ENCODE data around the gene URI1. TPM values are rescaled to one million over a fixed set of nuclear protein-coding genes. Genes with fewer than 3 reads are reported as not detected.

URI1 gene
- total and polyA plus RNA-seq, 3 experiments from 2014 or later = 35.6 to 76.9 (median 71.6) TPM

- H3K4me1 ChIP-seq (ENCODE audit: insufficient read depth, low read length) = peaks cover 23% of the 10 kb centered on the region
- H3K36me3 ChIP-seq (ENCODE audit: insufficient read depth, low read length) = peaks cover 5% of the 10 kb centered on the region
- ChIA-PET CTCF (no interaction called here), POLR2A (interaction anchor here (0.6 kb wide), 1 partner anchor 45 kb away, joined by 3 read pairs; no protein-coding TSS in a partner anchor)
- no peaks in the 10 kb centered on the region for H3K27me3 Mint-ChIP-seq
- no peak overlapping the region for H3K4me3 ChIP-seq (ENCODE audit: low read length)
- peaks cover 22 to 62% (median 25%) of the 10 kb centered on the region in 3 donors for H3K36me3 Mint-ChIP-seq
- DNase-seq = no peak
- no peaks in the 10 kb centered on the region for H3K9me3 ChIP-seq (ENCODE audit: low read length)
- no peaks in the 10 kb centered on the region for H3K27me3 ChIP-seq (ENCODE audit: insufficient read depth, low read length, poor library complexity, severe bottlenecking)
- H3K27ac ChIP-seq (ENCODE audit: low read depth, low read length) = no peak overlapping the region
- no peak overlapping the region for H3K27ac Mint-ChIP-seq
- H3K9me3 Mint-ChIP-seq = peaks cover 0 to 15% (median 2%) of the 10 kb centered on the region in 5 donors
- no peak overlapping the region for H3K4me3 Mint-ChIP-seq
- H3K4me1 Mint-ChIP-seq = peaks cover 59 to 88% (median 73%) of the 10 kb centered on the region in 3 donors
These were observed 61.8 kb downstream of the URI1 start for GRCh38 chr19:30003866-30004265.

GRCh38 chr19:30004403-30004802, 62.4 kb downstream of the URI1 start:
- H3K27ac Mint-ChIP-seq = no peak overlapping the region
- ChIA-PET POLR2A (no interaction called here), CTCF (no interaction called here)
- H3K27me3 Mint-ChIP-seq = no peaks in the 10 kb centered on the region
- no peak overlapping the region for H3K4me3 ChIP-seq (ENCODE audit: low read length)
- H3K9me3 ChIP-seq (ENCODE audit: low read length) = no peaks in the 10 kb centered on the region
- H3K4me1 Mint-ChIP-seq = peaks cover 59 to 83% (median 67%) of the 10 kb centered on the region in 3 donors
- H3K27ac ChIP-seq (ENCODE audit: low read depth, low read length) = no peak overlapping the region
- H3K4me3 Mint-ChIP-seq = no peak overlapping the region
- H3K9me3 Mint-ChIP-seq = peaks cover 0 to 15% (median 2%) of the 10 kb centered on the region in 5 donors
- H3K4me1 ChIP-seq (ENCODE audit: insufficient read depth, low read length) = peaks cover 23% of the 10 kb centered on the region
- H3K36me3 ChIP-seq (ENCODE audit: insufficient read depth, low read length) = peaks cover 10% of the 10 kb centered on the region
- peaks cover 22 to 63% (median 27%) of the 10 kb centered on the region in 3 donors for H3K36me3 Mint-ChIP-seq
- no peaks in the 10 kb centered on the region for H3K27me3 ChIP-seq (ENCODE audit: insufficient read depth, low read length, poor library complexity, severe bottlenecking)
- DNase-seq = no peak

GRCh38 chr19:30006207-30006606, 64.2 kb downstream of the URI1 start:
- Mint-ChIP-seq H3K27ac (peak overlapping the region in 6 of 8 donors; percentile 6 to 78 (median 54)), H3K9me3 (peaks cover 0 to 2% (median 0%) of the 10 kb centered on the region in 5 donors), H3K36me3 (peaks cover 8 to 65% (median 18%) of the 10 kb centered on the region in 3 donors), H3K27me3 (no peaks in the 10 kb centered on the region), H3K4me1 (peaks cover 45 to 66% (median 52%) of the 10 kb centered on the region in 3 donors), H3K4me3 (peak overlapping the region in 6 of 7 donors; percentile 35 to 72 (median 54))
- Histone ChIP-seq H3K4me3 (ENCODE audit: low read length) (no peak overlapping the region), H3K27ac (ENCODE audit: low read depth, low read length) (no peak overlapping the region), H3K36me3 (ENCODE audit: insufficient read depth, low read length) (peaks cover 21% of the 10 kb centered on the region), H3K27me3 (ENCODE audit: insufficient read depth, low read length, poor library complexity, severe bottlenecking) (no peaks in the 10 kb centered on the region), H3K4me1 (ENCODE audit: insufficient read depth, low read length) (peaks cover 23% of the 10 kb centered on the region), H3K9me3 (ENCODE audit: low read length) (no peaks in the 10 kb centered on the region)
- POLR2A ChIA-PET = no interaction called here
- CTCF ChIA-PET = no interaction called here
- peak in 1 of 5 donors; percentile 18 for DNase-seq

- no peaks in the 10 kb centered on the region for H3K27me3 ChIP-seq (ENCODE audit: insufficient read depth, low read length, poor library complexity, severe bottlenecking)
- H3K27ac ChIP-seq (ENCODE audit: low read depth, low read length) = no peak overlapping the region
- peaks cover 3 to 72% (median 16%) of the 10 kb centered on the region in 3 donors for H3K36me3 Mint-ChIP-seq
- H3K9me3 Mint-ChIP-seq = no peaks in the 10 kb centered on the region
- no peak for DNase-seq
- H3K36me3 ChIP-seq (ENCODE audit: insufficient read depth, low read length) = peaks cover 26% of the 10 kb centered on the region
- peaks cover 39 to 50% (median 44%) of the 10 kb centered on the region in 3 donors for H3K4me1 Mint-ChIP-seq
- no peak overlapping the region for H3K4me3 ChIP-seq (ENCODE audit: low read length)
- peaks cover 23% of the 10 kb centered on the region for H3K4me1 ChIP-seq (ENCODE audit: insufficient read depth, low read length)
- POLR2A ChIA-PET = no interaction called here
- no peak overlapping the region for H3K27ac Mint-ChIP-seq
- no peaks in the 10 kb centered on the region for H3K9me3 ChIP-seq (ENCODE audit: low read length)
- H3K4me3 Mint-ChIP-seq = no peak overlapping the region
- CTCF ChIA-PET = no interaction called here
- H3K27me3 Mint-ChIP-seq = no peaks in the 10 kb centered on the region
These were observed 66.1 kb downstream of the URI1 start for GRCh38 chr19:30008169-30008568.

- H3K4me3 Mint-ChIP-seq = no peak overlapping the region
- ChIA-PET CTCF (no interaction called here), POLR2A (no interaction called here)
- no peaks in the 10 kb centered on the region for H3K9me3 ChIP-seq (ENCODE audit: low read length)
- H3K4me1 ChIP-seq (ENCODE audit: insufficient read depth, low read length) = peaks cover 23% of the 10 kb centered on the region
- DNase-seq = no peak
- peaks cover 36 to 41% (median 40%) of the 10 kb centered on the region in 3 donors for H3K4me1 Mint-ChIP-seq
- peaks cover 30% of the 10 kb centered on the region for H3K36me3 ChIP-seq (ENCODE audit: insufficient read depth, low read length)
- H3K27ac ChIP-seq (ENCODE audit: low read depth, low read length) = no peak overlapping the region
- H3K27me3 Mint-ChIP-seq = no peaks in the 10 kb centered on the region
- H3K4me3 ChIP-seq (ENCODE audit: low read length) = no peak overlapping the region
- H3K9me3 Mint-ChIP-seq = no peaks in the 10 kb centered on the region
- peaks cover 3 to 75% (median 24%) of the 10 kb centered on the region in 3 donors for H3K36me3 Mint-ChIP-seq
- no peaks in the 10 kb centered on the region for H3K27me3 ChIP-seq (ENCODE audit: insufficient read depth, low read length, poor library complexity, severe bottlenecking)
- H3K27ac Mint-ChIP-seq = peak overlapping the region in 3 of 8 donors; percentile 15 to 45 (median 32)
These were observed 67.0 kb downstream of the URI1 start for GRCh38 chr19:30009013-30009412.

GRCh38 chr19:30011051-30011578, 69.1 kb downstream of the URI1 start:
- ChIA-PET CTCF (no interaction called here), POLR2A (no interaction called here)
- Histone ChIP-seq H3K4me3 (ENCODE audit: low read length) (no peak overlapping the region), H3K27ac (ENCODE audit: low read depth, low read length) (no peak overlapping the region), H3K4me1 (ENCODE audit: insufficient read depth, low read length) (peaks cover 6% of the 10 kb centered on the region), H3K36me3 (ENCODE audit: insufficient read depth, low read length) (peaks cover 40% of the 10 kb centered on the region), H3K27me3 (ENCODE audit: insufficient read depth, low read length, poor library complexity, severe bottlenecking) (no peaks in the 10 kb centered on the region), H3K9me3 (ENCODE audit: low read length) (no peaks in the 10 kb centered on the region)
- DNase-seq = no peak
- Mint-ChIP-seq H3K27me3 (no peaks in the 10 kb centered on the region), H3K4me1 (peaks cover 15 to 20% (median 19%) of the 10 kb centered on the region in 3 donors), H3K36me3 (peaks cover 0 to 76% (median 19%) of the 10 kb centered on the region in 3 donors), H3K4me3 (no peak overlapping the region), H3K9me3 (no peaks in the 10 kb centered on the region), H3K27ac (no peak overlapping the region)

- Histone ChIP-seq H3K9me3 (ENCODE audit: low read length) (no peaks in the 10 kb centered on the region), H3K4me1 (ENCODE audit: insufficient read depth, low read length) (no peaks in the 10 kb centered on the region), H3K4me3 (ENCODE audit: low read length) (no peak overlapping the region), H3K27me3 (ENCODE audit: insufficient read depth, low read length, poor library complexity, severe bottlenecking) (no peaks in the 10 kb centered on the region), H3K27ac (ENCODE audit: low read depth, low read length) (no peak overlapping the region), H3K36me3 (ENCODE audit: insufficient read depth, low read length) (peaks cover 26% of the 10 kb centered on the region)
- no peak for DNase-seq
- Mint-ChIP-seq H3K9me3 (no peaks in the 10 kb centered on the region), H3K4me1 (peaks cover 0 to 5% (median 5%) of the 10 kb centered on the region in 3 donors), H3K27ac (peak overlapping the region in 2 of 8 donors; percentile 55 to 69), H3K27me3 (no peaks in the 10 kb centered on the region), H3K4me3 (no peak overlapping the region), H3K36me3 (peaks cover 0 to 64% (median 17%) of the 10 kb centered on the region in 3 donors)
- ChIA-PET POLR2A (no interaction called here), CTCF (no interaction called here)
These were observed 72.7 kb downstream of the URI1 start for GRCh38 chr19:30014770-30015169.

GRCh38 chr19:30017172-30017571, 75.1 kb downstream of the URI1 start:
- H3K4me3 ChIP-seq (ENCODE audit: low read length) = no peak overlapping the region
- no peak for DNase-seq
- no peak overlapping the region for H3K27ac ChIP-seq (ENCODE audit: low read depth, low read length)
- POLR2A ChIA-PET = no interaction called here
- Mint-ChIP-seq H3K4me3 (no peak overlapping the region), H3K27me3 (no peaks in the 10 kb centered on the region), H3K27ac (peak overlapping the region in 1 of 8 donors; percentile 19), H3K9me3 (no peaks in the 10 kb centered on the region), H3K4me1 (peaks cover 0 to 5% (median 3%) of the 10 kb centered on the region in 3 donors), H3K36me3 (peaks cover 0 to 48% (median 17%) of the 10 kb centered on the region in 3 donors)
- peaks cover 17% of the 10 kb centered on the region for H3K36me3 ChIP-seq (ENCODE audit: insufficient read depth, low read length)
- H3K27me3 ChIP-seq (ENCODE audit: insufficient read depth, low read length, poor library complexity, severe bottlenecking) = no peaks in the 10 kb centered on the region
- H3K4me1 ChIP-seq (ENCODE audit: insufficient read depth, low read length) = no peaks in the 10 kb centered on the region
- CTCF ChIA-PET = no interaction called here
- no peaks in the 10 kb centered on the region for H3K9me3 ChIP-seq (ENCODE audit: low read length)
